Heart right ventricle (tissue), 16 donors: Measurements from ENCODE around the gene PPARG. TPM values are rescaled to one million over a fixed set of nuclear protein-coding genes. Genes with fewer than 3 reads are reported as not detected.

ENCODE experiments used
- ATAC-seq, 8 donors: fragments of 200-7000 bp; cut with Tn5 transposase; one replicate each; pipeline ENCODE4 v1.9.1; 2020; ENCODE audit warnings: mild to moderate bottlenecking in 8 of 8, moderate library complexity in 8 of 8, moderate number of reproducible peaks in 1 of 8
- DNase-seq, 2 donors: peaks; one replicate each; pipeline ENCODE4 v3.0.0-alpha.2; 2020
- H3K27ac ChIP-seq, 10 donors: fragments of 200-600 bp; sonication (generic) in 2 of 10; one replicate each; pipeline versions ENCODE4 v1.5.0 to v1.8.0; 2020 to 2022; ENCODE audit warnings: mild to moderate bottlenecking in 3 of 10
- H3K27me3 ChIP-seq, 7 donors: fragments of 200-600 bp; one replicate each; pipeline ENCODE4 v1.8.0; 2021 to 2022; ENCODE audit warnings: mild to moderate bottlenecking in 2 of 7
- H3K36me3 ChIP-seq, 9 donors: fragments of 200-600 bp; sonication (generic) in 1 of 9; one replicate each; pipeline versions ENCODE4 v1.5.0 to v1.8.0; 2020 to 2022; ENCODE audit warnings: mild to moderate bottlenecking in 2 of 9
- H3K4me1 ChIP-seq, 9 donors: fragments of 200-600 bp; sonication (generic) in 1 of 9; one replicate each; pipeline versions ENCODE4 v1.5.0 to v1.8.0; 2020 to 2022; ENCODE audit warnings: mild to moderate bottlenecking in 4 of 9
- H3K4me3 ChIP-seq, 10 donors: fragments of 200-600 bp; sonication (generic) in 2 of 10; one replicate each; pipeline versions ENCODE4 v1.5.0 to v1.8.0; 2020 to 2022; ENCODE audit warnings: mild to moderate bottlenecking in 7 of 10, moderate library complexity in 2 of 10
- H3K9me3 ChIP-seq, 11 donors: fragments of 200-600 bp in 10 of 11; sonication (generic) in 2 of 11; one replicate each; pipeline versions ENCODE4 v1.5.0 to v1.8.0; 2013 to 2022; ENCODE audit warnings: mild to moderate bottlenecking in 2 of 11, control low read depth in 1 of 11, moderate library complexity in 1 of 11
- CTCF ChIP-seq, 9 donors: fragments of 200-600 bp; sonication (generic) in 2 of 9; IDR thresholded peaks; one replicate each; pipeline versions ENCODE4 v1.5.0 to v1.8.0; 2021 to 2022; ENCODE audit warnings: antibody characterized with exemption in 9 of 9, mild to moderate bottlenecking in 5 of 9, moderate library complexity in 1 of 9
- WGBS, 2 donors: extraction: QIAGEN DNeasy Blood & Tissue Kit; methylation state at CpG; one replicate each; pipeline ENCODE4 v1.1.7; 2013; ENCODE audit warnings: inconsistent platforms in 1 of 2; 5-methylcytosine and 5-hydroxymethylcytosine counted together
- intact Hi-C, 10 donors: fragments of 100-400 bp; cut with DNase I; formaldehyde crosslinking; loops; one replicate each; pipeline versions ENCODE4 v1.11.1 to v1.14.2; 2022
- polyA plus RNA-seq, 2 donors: library from polyadenylated mRNA; stranded (reverse); fragments of 200-250 nt; gene quantifications; one replicate each; pipeline ENCODE4 v1.2.3, GENCODE V29; 2013
- total RNA-seq, 10 donors: library from RNA; stranded (reverse); fragmentation: NEBNext Ultra II Directional in 3 of 10; extraction: Animal tissue kit (Norgen Biotek cat#: 25700) in 3 of 10; gene quantifications; one replicate each; pipeline versions ENCODE4 v1.2.1 to v1.2.4, GENCODE V29; 2021 to 2023
- donor health status: Arrhythmogenic right ventricular cardiomyopathy.
- donor health status: ischemic (EF 13 %, LVEDD 7.1; RV severe dilation, severe dysfunction).
- donor health status: healthy with polysubstance abuse.
- donor health status: DM: no; HTN: yes; CAD: no.
- donor health status: DM: no; HTN: no; CAD: no.
- donor health status: ischemic (EF 25% LVEDD 6.9; RV normal size, moderate dysfunction).
- donor health status: ischemic (EF 25% LVEDD 5.7; RV mildly dilated, moderate dysfunction).
- donor health status: healthy.
- donor health status: DM: yes; HTN: yes; CAD: no.
- donor health status: Ischemic cardiomyopathy.
- donor health status: ischemic (EF 35%, LVEDD 5.7; RV mildly dilated, moderate dysfunction).
- donor health status: nonischemic (EF 11% LVEDD 7.7; RV severe dilation, severe dysfunction).
- donor health status: DM: yes; HTN: yes; CAD: no.
- donor health status: PGD.
- donor health status: ischemic (EF 29% LVEDD 5.4; RV normal size, mild dysfunction).
- donor health status: nonischemic (EF 23%, LVEDD 6.1; RV moderate dilation, normal function).

The PPARG gene
- total and polyA plus RNA-seq, 12 donors = 10.8 to 31.5 (median 14.6) TPM

- no peak for TF ChIP-seq CTCF (IDR thresholded peaks at IDR 0.05)
- intact Hi-C loops = no loop called here
- ATAC-seq = peak in 2 of 8 donors; percentile 8 to 21
- Histone ChIP-seq H3K27ac (no peak overlapping the region), H3K4me3 (no peak overlapping the region), H3K27me3 (no peaks in the 10 kb centered on the region), H3K36me3 (peaks cover 0 to 9% (median under 1%) of the 10 kb centered on the region in 9 donors), H3K9me3 (no peaks in the 10 kb centered on the region), H3K4me1 (peaks cover 3 to 61% (median 32%) of the 10 kb centered on the region in 9 donors)
- no peak for DNase-seq
- 75 to 84% methylated on average over 11 of the region's 11 CpGs for WGBS, 2 donors
Observed at GRCh38 chr3:12439161-12439940, 150.5 kb downstream of the PPARG start.

DNA sequence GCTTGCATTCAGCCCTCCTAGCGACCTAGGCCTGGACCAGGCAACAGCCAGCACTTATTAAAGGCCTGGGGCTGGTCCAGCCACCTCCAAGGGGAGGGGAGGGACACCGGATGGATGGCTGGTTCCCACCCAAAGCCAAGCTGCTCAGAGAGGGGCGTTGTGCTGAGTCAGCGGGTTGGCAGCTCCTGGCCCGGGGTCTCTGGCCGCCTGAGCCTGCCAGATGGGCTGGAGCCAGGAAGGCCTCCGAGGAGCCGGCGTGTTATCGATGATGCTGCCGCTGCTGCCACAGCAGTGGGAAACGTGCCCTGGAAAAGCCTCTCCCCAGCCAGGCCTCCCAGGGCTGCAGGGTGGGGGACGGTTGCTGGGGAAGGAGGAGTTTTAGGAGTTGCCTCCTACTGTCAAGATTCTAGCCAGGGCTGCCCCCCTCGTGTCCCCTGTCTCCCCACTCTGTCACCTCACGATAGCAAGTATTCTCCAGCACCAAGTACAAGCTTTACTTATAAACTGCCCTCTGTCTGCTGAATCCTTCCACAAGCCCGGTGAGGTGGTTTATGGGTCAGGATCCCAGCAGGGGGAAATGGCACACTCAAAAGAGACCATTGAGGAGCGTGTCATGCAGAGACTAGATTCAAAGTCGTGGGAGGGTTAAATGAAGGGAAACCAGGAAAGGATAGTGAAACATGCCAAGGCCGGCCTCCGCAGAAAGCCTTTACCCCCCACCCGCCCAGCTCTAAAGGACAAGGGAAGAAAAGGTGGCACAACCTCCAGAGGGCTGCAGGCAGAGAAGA, 152.3 kb downstream of the PPARG start:
- Histone ChIP-seq H3K9me3 (no peaks in the 10 kb centered on the region), H3K27ac (peak overlapping the region in 9 of 10 donors; percentile 36 to 84 (median 64)), H3K36me3 (no peaks in the 10 kb centered on the region), H3K27me3 (no peaks in the 10 kb centered on the region), H3K4me1 (peaks cover 3 to 65% (median 35%) of the 10 kb centered on the region in 9 donors), H3K4me3 (no peak overlapping the region)
- peak; percentile 72 to 92 (median 76) for ATAC-seq
- WGBS, 2 donors = 30 to 36% methylated on average over 21 of the region's 21 CpGs
- intact Hi-C loops = no loop called here
- DNase-seq = peak; percentile 59 to 84
- peak in 1 of 9 donors; percentile 9 for TF ChIP-seq CTCF (IDR thresholded peaks at IDR 0.05)

GRCh38 chr3:12442654-12443501, 154.0 kb downstream of the PPARG start:
- Histone ChIP-seq H3K4me3 (no peak overlapping the region), H3K9me3 (no peaks in the 10 kb centered on the region), H3K4me1 (peaks cover 3 to 58% (median 30%) of the 10 kb centered on the region in 9 donors), H3K27me3 (no peaks in the 10 kb centered on the region), H3K36me3 (no peaks in the 10 kb centered on the region), H3K27ac (peak overlapping the region in 8 of 10 donors; percentile 45 to 84 (median 62))
- intact Hi-C loops = no loop called here
- no peak for TF ChIP-seq CTCF (IDR thresholded peaks at IDR 0.05)
- DNase-seq (peak; percentile 44 to 46), ATAC-seq (peak; percentile 35 to 81 (median 68))
- 39 to 53% methylated on average over 20 of the region's 20 CpGs for WGBS, 2 donors
